Sigmoid colon (tissue), 4 donors: ENCODE measurements around the gene RAB31.

Experiments
- CTCF ChIP-seq, 4 experiments: fragments of 450-650 bp in 3 of 4; fragments of 200-600 bp in 1 of 4; IDR thresholded peaks; one replicate each; pipeline ENCODE4 v1.5.1; 2016 to 2019; ENCODE audit warnings: antibody characterized with exemption in 4 of 4, mild to moderate bottlenecking in 3 of 4, moderate library complexity in 2 of 4
- EP300 ChIP-seq, 4 donors: sonication (generic); formaldehyde crosslinking; IDR thresholded peaks; one replicate each; pipeline ENCODE4 v1.6.1; 2017; ENCODE audit warnings: antibody characterized with exemption in 4 of 4
- POLR2A ChIP-seq, 2 donors: fragments of 450-650 bp; IDR thresholded peaks; one replicate each; pipeline ENCODE4 v1.6.1; 2016; ENCODE audit warnings: antibody characterized with exemption in 2 of 2, mild to moderate bottlenecking in 2 of 2, moderate library complexity in 2 of 2

GRCh38 chr18:9822587-9823185 lies 114.6 kb downstream of the RAB31 start:
- TF ChIP-seq CTCF (IDR thresholded peaks at IDR 0.05) (no peak), EP300 (IDR thresholded peaks at IDR 0.05) (no peak), POLR2A (IDR thresholded peaks at IDR 0.05) (no peak)
